Glomerular visceral epithelial cell (primary cell): ENCODE measurements around the gene LRRC14B.
A peak's percentile ranks its signal among the peaks of the same experiment; 100 is the strongest.
"Not testable (repeated sequence)": the region's sequence is repeated elsewhere in the genome, so short reads cannot be mapped to it uniquely, and the experiment has no call there.

Source experiments
- DNase-seq: peaks from one replicate; pipeline ENCODE4 v3.0.0-alpha.2; 2016; ENCODE audit errors: extremely low spot score

LRRC14B gene

DNA sequence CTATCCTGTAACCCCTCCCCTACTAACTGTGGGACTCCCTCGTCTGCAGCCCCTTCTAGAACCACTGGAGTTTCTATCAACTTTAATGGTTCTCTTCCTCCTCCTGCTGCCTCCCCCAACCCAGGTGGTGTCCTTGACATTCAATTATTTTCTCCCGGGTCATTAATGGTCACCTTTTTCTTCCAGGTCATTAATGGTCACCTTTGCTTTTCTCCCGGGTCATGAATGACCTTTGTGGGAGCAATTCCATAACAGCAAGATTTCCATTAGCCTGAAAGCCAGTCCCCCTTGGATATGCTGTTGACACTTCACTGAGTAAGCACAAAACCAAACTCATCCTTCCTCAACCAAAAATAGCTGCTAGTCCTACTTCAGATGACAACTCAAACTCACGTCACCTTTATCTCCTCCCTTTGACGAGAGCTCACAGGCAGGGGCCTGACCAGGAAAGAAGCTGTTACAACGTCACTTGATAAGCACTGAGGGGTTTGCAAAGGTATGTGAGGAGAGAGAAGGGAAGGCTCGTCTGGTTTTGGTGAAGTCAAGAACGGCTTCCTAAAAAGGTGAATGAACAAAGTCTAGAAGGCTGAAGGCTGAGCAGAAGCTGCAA, 15.7 kb downstream of the LRRC14B start:
- DNase-seq: no peak

DNA sequence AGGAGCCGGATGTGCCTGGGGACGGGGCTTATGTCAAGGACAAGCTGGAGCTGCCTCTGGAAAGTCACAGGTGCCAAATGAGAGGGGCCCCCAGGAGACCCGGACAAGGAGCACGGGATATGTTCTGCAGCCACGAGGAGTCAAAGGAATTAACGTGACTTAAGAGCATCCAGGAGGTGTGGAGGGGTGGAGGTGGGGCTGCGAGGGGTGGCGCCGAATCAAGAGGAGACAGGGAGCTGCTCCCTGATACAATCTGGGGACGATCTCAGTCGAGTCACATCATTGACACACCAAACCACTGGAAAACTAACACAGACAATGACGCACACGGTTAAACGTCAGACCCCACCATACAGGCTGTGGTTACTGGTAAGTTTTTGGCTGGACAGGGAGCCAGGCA, 16.3 kb downstream of the LRRC14B start:
- no peak for DNase-seq

DNA sequence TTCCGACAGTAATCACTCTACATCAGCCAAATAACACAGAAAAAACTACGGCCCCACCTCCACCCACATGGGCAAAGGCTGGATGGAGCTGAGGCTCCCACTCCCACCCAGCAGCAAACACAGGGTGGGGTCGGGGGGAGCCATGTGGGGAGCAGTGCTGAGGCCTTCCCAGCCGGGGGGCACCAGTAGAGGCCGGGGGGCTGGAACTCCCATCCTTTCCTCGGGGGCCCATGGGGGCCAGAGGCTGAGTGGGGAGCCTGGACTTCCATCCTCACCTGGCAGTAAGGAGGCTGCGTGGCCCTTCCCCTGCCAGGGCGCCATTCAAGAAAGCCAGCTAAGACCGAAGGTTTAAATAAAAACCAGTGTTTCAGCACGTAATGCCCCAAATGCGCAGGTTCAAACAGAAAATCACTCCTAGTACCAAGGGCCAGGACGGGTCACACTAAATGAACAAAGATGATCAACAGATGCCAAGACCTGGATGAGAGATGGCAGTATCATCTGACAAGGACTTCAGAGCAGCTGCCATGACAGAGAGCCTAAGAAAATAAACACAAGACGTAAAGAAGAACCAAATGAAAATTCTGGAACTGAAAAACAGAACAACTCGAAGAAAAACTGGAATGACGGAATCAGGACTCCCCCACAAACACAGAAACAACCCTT, 17.3 kb downstream of the LRRC14B start:
- DNase-seq: no peak

DNA sequence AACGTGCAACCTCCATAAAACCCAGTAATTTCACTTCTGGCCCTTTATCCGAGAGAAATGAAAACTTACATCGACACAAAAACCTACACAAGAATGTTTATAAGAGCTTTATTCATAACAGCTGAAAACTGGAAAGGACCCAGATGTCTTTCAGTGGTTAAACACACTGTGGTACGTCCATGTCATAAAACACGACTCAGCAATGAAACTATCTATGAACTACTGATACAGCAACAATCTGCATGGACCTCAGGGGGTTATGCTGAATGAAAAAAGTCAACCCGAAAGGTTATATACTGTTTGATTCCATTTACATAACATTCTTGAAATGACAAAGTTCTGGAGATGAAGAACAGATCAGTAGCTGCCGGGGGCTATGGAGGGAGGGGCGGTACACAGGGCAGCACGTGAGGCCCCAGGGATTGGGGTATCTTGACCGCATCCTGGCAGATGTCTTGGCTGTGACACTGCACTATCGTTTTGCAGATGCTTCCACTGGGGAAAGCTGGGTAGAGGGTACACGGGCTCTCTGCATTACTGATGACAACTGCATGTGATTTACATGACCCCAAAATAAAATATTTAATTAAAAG, 22.6 kb downstream of the LRRC14B start:
- no peak for DNase-seq

DNA sequence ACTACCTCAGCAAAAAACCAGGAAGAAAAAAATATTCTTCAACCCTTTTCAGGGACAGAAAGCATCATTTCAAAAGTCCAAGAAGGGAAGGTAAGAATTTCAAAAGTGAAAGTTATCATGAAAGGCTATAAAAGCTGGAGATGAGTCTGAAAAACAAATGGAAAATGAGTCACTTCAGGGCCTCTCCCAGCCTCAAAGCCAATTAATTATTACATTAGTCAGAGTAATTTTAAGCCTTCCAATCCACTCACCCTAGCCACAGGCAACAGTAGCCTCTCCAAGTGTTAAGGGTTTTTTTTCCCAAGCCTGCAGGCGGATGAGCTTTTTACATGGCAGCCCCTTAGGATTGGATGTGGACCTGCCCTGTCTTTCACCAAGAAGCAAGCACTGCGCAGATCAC, 24.0 kb downstream of the LRRC14B start:
- DNase-seq: peak; percentile 48

DNA sequence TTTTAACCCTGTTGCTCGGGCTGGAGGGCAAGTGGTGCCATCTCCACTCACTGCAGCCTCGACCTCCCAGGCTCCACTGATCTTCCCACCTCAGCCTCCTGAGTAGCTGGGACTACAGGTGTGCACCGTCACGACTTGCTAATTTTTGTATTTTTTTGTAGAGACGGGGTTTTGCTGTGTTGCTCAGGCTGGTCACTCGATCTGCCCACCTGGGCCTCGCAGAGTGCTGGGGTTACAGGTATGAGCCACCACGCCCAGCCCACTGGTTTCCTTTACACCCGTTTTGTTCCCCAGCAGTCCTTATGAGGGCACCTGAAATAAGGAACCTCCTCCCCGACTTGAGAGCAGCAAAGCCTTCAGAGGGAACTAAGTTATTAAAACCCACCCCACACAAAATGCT, 24.8 kb downstream of the LRRC14B start:
- DNase-seq: not testable (repeated sequence)

DNA sequence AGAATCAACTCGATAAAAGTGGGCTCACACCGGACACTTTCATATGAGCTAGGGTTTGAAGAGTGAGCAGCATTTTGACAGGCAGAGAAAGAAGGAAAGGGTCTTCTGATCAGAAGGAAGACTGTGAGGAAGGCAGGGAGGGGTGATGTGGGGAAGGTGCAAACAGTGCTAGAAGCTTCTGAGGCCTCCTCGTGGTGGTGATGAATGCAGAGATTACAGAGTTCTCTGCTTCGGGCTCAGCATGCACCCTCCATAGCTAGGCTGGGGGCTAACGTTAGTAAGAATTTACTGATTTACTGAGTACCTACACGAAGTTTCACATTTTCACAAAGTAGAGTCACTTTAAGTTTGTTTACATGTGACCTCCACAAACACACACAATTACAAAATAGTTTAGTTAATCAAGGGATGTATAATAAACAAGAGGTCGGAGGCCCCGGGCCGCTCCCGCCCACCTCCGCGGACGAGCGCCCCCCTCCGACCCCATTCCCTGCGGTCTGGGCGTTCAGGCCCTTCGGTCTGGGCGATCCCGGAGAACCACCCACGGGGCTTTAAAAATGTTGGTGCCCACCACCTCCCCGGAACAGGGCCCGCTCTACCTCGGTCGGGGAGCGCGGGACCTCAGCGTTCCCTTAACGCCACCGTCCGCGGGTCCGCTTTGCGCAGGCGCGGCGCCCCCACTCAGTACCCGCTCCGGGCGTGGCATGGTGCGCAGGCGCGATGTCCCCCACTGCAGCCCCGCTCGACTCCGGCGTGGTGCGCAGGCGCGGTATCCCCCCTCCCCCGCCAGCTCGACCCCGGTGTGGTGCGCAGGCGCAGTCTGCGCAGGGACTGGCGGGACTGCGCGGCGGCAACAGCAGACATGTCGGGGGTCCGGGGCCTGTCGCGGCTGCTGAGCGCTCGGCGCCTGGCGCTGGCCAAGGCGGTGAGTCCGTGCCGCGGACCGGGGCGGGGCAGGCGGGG, 26.5 kb downstream of the LRRC14B start, which contains the start of the genes CCDC127 and SDHA:
TSS of gene CCDC127 (minus strand) at position 660 of the 963 bp plus-strand sequence. CDS start 1,304 bp downstream, outside the sequence.
TSS of gene SDHA (plus strand) at position 827 of the 963 bp plus-strand sequence. CDS start at position 863, 36 bp downstream.
- DNase-seq: peak; percentile 97

DNA sequence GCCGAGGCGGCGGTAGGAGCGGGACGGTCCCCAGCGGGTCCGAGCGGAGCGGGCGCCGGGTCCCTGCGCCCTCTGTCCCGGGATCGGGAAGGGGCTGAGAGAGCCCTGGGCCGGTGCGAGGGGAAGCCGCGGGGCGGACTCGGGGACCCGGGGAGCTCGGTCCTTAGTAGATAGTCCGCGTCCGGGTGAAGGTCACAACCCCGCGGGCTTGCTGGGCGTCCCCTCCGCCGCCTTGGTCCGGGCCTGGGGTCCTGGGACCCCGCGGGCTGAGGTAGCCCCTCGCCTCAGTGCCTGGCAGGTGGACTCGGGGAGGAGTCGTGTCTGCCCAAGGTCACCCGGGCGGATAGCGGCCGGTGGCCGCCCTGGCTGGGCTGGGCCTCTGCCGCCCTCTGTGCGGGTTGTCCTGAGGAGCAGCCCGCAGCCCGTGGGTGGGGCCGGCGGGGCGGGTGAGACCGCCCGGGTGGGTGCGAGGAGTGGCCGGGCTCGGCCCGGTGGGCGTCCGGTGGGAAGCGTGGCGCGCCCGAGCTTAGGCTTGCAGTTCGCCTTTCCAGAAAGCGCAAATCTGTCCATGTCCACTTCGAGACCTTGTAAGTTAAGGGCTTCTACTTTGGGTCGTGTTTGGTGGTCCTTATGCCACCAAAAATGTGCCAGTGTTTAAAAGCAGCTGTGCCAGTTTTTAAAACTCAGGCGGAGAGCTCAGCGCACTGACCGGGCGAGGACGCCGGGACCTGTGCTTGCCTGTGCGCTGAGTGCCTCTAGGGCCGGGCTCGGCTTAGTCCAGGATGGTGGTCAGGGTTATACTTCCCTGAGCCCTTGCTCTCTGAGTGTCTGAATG, 27.4 kb downstream of the LRRC14B start:
- peak; percentile 43 for DNase-seq

DNA sequence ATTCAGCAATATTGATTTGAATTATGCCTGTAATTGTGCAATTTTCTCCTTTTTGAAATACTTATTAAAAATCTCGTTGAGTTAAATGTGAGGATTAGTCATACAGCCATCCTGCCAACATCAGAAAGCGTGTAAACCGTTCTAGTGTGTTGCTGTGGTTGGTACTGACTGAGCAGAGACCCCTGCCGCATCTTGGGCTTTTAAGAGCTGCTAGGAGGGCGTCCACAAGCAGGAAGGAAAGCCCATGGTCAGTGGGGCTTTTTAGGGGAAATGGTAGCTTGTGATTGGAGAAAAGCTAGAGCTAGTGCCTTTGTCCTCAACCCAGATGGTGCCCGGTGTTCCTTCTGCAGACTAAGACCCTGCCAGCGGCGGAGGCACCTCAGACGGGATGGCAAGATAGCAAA, 28.2 kb downstream of the LRRC14B start:
- peak; percentile 31 for DNase-seq

DNA sequence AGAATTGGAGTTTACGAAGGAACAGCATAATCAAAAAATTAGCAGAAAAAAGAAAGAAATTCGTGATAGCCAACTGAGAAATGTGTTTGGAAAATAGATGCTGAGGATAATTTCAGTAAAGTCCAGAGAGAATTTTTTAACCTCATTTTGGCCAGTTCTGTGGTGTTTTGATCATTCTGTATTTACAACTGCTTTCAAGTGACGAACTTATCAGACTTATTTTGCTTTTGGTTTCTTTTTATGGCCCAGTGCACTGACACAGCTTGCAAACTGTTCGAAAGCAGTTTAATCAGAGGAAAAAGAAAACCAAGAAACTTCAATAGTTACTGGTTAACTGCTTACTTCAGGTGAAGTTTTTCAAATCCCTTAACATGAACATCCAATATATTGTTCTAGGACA, 28.7 kb downstream of the LRRC14B start:
- DNase-seq: no peak

DNA sequence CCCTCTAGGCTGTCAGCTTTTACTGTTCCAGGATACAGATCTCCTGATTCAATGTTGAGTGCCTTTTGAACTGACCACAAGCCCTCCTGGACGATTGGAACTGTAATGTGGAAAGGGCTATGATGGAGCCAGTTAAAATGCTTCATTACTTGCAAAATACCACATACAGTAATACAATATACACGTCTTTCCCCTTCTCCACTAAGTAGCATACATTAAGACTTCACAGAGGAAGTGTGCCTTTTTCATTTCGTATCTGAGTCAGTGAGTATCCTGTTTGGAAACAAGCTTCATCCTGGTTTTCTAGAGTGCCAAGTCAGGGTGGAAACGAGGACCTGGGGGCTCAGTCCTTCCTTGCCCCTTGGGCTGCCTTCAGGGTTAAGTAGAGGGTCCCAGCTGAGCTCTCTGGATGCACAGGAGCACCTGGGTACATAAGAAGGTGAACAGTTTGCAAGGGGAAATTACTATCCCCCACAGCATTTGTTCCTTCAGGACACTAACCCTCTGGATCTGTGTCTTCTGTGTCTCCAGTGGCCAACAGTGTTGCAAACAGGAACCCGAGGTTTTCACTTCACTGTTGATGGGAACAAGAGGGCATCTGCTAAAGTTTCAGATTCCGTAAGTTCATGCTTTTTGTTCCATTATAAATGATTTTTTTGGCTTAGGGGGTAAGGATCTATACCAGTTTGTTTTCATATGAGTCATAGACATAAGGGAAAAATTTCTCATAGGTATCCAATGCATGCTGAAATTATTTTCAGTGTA, 31.8 kb downstream of the LRRC14B start:
- DNase-seq: not testable (repeated sequence)

DNA sequence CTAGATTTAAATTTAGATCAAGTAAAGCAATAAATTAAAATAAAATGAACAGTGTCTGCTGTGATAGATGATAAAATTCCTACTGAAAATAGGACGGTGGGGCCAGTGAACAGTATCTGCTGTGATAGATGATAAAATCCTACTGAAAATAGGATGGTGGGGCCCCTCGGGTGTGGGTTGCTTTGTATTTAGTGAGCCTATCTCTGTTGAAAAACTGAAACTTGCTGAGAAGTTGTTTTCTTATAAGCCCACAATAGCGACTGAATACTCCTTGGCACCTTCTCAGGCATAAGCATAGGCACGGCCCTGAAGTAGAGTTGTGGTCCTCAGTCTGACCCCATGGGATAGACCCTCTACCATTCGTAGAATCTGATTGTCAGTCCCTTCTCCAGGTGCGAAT, 32.5 kb downstream of the LRRC14B start:
- DNase-seq: no peak

DNA sequence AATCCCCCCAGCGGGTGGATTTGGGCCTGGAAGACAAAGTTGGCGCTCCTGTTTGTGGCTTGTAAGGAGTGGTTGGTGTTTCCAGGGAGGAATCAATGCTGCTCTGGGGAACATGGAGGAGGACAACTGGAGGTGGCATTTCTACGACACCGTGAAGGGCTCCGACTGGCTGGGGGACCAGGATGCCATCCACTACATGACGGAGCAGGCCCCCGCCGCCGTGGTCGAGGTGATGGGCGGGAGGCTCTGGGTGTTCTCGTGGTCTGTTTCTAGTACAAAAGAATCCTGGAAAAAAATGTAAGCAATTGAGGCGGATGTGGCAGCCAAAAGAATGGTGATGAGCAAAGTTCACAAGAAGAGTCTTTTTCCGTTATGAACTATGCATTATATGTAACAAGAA, 34.0 kb downstream of the LRRC14B start:
- no peak for DNase-seq

DNA sequence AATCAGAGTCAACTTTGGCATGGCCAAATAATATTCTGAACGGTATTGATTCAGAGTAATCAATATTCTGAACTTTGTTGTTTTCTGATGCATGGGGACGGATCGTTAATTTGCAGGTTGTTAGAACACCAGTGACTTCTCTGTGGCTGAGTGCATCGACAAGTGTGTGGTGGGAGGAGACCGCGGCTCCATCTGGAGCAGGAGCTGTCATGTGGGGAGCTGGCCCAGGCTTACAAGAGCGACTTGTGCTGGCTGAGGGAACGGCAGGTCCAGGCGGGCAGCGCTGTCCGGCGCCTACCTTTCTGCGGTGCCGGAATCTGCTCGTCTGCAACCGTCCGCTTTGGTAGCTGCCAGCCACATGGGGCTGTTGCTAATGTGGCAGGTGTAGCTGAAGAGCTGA, 36.1 kb downstream of the LRRC14B start:
- DNase-seq: not testable (repeated sequence)

DNA sequence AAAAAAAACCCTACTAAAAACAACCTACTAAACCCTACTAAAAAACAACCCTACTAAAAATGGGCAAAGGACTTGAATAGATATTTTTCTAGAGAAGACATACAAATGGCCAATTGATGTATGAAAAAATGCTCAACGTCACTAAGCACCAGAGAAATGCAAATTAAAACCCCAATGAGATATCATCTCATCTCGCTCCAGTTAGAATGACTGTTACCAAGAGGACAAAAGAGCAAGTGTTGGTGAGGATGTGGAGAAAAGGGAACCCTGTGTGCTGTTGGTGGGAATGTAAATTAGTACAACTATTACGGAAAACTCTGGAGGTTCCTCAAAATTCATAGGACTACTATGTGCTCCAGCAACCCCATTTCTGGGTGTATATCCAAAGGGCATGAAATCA, 37.6 kb downstream of the LRRC14B start:
- DNase-seq: no peak

DNA sequence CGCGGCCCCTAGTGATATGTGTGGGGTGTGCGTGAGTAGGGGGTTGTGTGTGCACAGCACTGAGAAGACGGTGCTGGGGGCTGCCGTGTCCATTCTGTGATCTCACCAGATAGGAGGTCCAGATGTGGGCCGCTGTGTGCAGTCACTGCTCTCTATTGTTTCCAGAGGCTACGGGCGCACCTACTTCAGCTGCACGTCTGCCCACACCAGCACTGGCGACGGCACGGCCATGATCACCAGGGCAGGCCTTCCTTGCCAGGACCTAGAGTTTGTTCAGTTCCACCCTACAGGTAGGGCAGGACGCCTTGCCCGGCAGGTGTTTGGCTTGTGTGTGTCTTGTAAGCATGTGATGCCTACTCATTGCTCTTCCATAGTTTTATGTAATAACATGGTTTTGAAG, 39.4 kb downstream of the LRRC14B start:
- DNase-seq: no peak

DNA sequence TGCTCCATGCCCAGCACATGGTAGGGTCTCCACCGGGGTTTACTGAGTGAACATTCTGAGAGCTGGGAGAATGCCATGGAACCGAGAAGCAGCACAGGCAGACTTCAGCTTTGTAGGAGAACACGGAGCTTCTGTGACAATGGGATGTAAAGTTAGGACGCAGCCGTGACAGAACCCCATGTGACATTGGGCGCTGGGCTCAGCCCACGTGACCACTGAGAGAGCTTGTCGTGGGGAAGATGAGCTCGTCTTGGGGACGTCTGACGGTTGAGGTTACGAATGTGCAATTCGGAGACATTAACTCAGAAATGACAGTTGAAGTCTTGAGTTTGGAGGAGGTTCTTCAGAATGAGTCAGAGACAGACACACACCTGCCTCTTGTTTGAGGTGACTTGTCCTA, 40.4 kb downstream of the LRRC14B start:
- DNase-seq: no peak

DNA sequence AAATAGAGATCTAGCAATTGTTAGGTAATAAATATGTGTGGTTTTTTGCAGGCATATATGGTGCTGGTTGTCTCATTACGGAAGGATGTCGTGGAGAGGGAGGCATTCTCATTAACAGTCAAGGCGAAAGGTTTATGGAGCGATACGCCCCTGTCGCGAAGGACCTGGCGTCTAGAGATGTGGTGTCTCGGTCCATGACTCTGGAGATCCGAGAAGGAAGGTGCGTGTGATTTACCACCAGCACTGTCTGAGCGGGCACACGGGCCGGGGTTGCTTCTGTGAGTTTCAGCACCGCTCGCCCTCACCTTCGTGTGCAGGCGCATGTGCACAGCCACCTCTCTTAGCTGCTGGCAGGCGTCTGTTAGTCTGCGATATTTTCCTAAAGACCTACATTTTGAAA, 42.1 kb downstream of the LRRC14B start:
- DNase-seq: not testable (repeated sequence)

DNA sequence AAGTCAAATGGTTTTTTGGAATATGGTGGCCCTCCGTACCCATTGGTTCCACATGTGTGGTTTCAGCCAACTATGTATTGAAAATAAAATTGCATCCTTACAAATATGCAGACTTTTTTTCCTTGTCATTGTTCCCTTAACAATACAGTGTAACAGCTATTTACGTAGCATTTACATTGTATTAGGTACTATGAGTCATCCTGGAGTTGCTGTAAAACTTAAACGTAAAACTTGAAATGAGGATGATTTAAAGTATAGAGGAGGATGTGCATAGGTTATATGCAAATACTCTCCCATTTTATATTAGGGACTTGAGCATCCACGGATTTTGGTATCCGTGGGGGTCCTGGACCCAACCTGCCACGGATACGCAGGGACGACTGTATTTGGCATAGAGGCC, 43.2 kb downstream of the LRRC14B start:
- no peak for DNase-seq

DNA sequence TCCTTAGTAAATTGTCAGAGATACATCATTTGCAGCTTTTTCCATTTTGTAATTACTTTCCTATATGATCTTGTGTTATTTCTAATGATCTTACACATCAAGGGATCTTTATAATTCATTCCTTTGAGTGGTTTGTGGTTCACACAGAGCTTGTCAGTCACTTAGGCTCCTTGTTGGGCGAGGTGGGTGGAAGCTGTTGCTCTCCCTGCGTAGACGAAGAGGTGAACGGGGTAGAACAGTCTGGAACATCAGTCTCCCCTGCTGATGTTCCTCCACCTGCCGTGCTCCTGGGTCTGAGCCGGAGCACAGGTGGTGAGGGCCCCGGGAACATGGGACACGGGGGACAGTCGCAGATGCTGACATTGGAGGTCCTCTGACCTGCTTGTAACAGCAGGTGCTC, 44.2 kb downstream of the LRRC14B start:
- DNase-seq: not testable (repeated sequence)
